ENCODE measurements around the gene DR1. TPM values are rescaled to one million over a fixed set of nuclear protein-coding genes. Genes with fewer than 3 reads are reported as not detected.

The DR1 gene
- total and polyA plus RNA-seq, 2 of the 13 experiments (the other 11 are each of a cell fraction or from before 2014, with no cell fraction given) = 17.8 to 42.3 TPM

DNA sequence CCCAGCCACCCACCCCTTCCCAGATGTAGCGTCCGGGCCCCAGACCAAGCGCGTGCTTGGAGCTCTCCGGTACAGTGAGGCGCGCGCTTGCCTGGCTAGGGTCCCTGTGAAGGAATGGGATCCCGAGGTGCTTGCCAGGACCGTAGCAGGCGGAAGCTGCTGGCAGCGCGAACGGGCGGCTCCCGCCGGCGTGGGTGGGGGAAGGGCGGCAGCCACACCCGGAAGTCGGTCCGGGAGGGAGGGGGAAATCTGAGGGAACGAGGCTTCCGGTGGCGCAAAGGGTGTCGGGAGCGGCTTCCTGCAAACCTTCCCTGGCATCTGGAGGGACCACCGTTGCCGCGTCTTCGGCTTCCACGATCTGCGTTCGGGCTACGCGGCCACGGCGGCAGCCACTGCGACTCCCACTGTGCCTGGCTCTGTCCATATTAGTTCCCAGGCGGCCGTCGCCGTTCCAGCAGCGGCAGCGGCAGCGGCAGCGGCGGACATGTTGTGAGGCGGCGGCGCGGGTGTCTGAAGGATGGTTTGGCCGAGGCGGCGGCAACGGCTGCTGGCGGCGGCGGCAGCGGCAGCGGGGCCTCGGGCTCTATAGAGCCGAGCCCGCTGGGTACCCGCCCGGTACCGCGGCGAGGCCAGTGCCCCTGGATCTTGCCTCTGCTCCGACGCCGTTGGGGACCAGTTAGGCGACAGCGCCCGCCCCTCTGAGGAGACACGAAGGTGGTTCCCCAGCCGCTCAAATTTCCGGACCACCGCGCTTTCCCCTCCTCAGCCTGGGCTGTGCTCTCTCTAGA lies at the start of gene DR1 (continued):
- TF ChIP-seq U2AF2 (IDR thresholded peaks at IDR 0.05; ENCODE audit: low read depth, low read length) (no peak), GFI1 (CRISPR knock-in tag; IDR thresholded peaks at IDR 0.05; ENCODE audit: borderline replicate concordance) (peak; percentile 66; the same call in 1 of the 2 replicates), ZFX (CRISPR knock-in tag; IDR thresholded peaks at IDR 0.05; ENCODE audit: low read depth) (peak; percentile 89), ZNF569 (CRISPR knock-in tag; IDR thresholded peaks at IDR 0.05; ENCODE audit: borderline replicate concordance) (0 out of 2 replicates have a peak, but pooled peaks have one; percentile 60), ZNF549 (CRISPR knock-in tag; IDR thresholded peaks at IDR 0.05) (no peak), HCFC1 (IDR thresholded peaks at IDR 0.05; ENCODE audit: low read depth, low read length) (peak; percentile 59; the same call in 1 of the 2 replicates), EZH2 (conservative IDR thresholded peaks at IDR 0.05; ENCODE audit: low read depth, low read length) (no peak), ZNF432 (CRISPR knock-in tag; IDR thresholded peaks at IDR 0.05; ENCODE audit: borderline replicate concordance) (no peak), POLR2A (IDR thresholded peaks at IDR 0.05; ENCODE audit: insufficient read depth in 1 of 2, low read depth in 2 of 2, low read length in 2 of 2) (peak; percentile 89 to 92), NKX3-1 (CRISPR knock-in tag; IDR thresholded peaks at IDR 0.05) (no peak; the same call in 1 of the 2 replicates), JARID2 (CRISPR knock-in tag; IDR thresholded peaks at IDR 0.05; ENCODE audit: insufficient replicate concordance) (no peak), ZNF225 (CRISPR knock-in tag; IDR thresholded peaks at IDR 0.05) (0 out of 2 replicates have a peak, but pooled peaks have one; percentile 59), HMGA1 (CRISPR knock-in tag; conservative IDR thresholded peaks at IDR 0.05) (no peak), ELF4 (CRISPR knock-in tag; IDR thresholded peaks at IDR 0.05; ENCODE audit: borderline replicate concordance) (peak; percentile 96), ZNF260 (CRISPR knock-in tag; IDR thresholded peaks at IDR 0.05; ENCODE audit: borderline replicate concordance, low read depth) (no peak), ZNF329 (CRISPR knock-in tag; IDR thresholded peaks at IDR 0.05; ENCODE audit: low read depth) (peak; percentile 58; the same call in 1 of the 2 replicates), ZNF777 (CRISPR knock-in tag; IDR thresholded peaks at IDR 0.05) (peak; percentile 52; the same call in 1 of the 2 replicates), SOX5 (CRISPR knock-in tag; IDR thresholded peaks at IDR 0.05; ENCODE audit: borderline replicate concordance) (peak; percentile 78; the same call in 1 of the 2 replicates)
- TF ChIP-seq, protein P1, sequence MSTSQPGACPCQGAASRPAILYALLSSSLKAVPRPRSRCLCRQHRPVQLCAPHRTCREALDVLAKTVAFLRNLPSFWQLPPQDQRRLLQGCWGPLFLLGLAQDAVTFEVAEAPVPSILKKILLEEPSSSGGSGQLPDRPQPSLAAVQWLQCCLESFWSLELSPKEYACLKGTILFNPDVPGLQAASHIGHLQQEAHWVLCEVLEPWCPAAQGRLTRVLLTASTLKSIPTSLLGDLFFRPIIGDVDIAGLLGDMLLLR (CRISPR knock-in tag; IDR thresholded peaks at IDR 0.05) = peak; percentile 87
- TF ChIP-seq, protein P2, sequence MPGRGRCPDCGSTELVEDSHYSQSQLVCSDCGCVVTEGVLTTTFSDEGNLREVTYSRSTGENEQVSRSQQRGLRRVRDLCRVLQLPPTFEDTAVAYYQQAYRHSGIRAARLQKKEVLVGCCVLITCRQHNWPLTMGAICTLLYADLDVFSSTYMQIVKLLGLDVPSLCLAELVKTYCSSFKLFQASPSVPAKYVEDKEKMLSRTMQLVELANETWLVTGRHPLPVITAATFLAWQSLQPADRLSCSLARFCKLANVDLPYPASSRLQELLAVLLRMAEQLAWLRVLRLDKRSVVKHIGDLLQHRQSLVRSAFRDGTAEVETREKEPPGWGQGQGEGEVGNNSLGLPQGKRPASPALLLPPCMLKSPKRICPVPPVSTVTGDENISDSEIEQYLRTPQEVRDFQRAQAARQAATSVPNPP (CRISPR knock-in tag; IDR thresholded peaks at IDR 0.05) = no peak
- TF ChIP-seq, protein P3, sequence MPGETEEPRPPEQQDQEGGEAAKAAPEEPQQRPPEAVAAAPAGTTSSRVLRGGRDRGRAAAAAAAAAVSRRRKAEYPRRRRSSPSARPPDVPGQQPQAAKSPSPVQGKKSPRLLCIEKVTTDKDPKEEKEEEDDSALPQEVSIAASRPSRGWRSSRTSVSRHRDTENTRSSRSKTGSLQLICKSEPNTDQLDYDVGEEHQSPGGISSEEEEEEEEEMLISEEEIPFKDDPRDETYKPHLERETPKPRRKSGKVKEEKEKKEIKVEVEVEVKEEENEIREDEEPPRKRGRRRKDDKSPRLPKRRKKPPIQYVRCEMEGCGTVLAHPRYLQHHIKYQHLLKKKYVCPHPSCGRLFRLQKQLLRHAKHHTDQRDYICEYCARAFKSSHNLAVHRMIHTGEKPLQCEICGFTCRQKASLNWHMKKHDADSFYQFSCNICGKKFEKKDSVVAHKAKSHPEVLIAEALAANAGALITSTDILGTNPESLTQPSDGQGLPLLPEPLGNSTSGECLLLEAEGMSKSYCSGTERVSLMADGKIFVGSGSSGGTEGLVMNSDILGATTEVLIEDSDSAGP (CRISPR knock-in tag; IDR thresholded peaks at IDR 0.05; ENCODE audit: borderline replicate concordance) = peak; percentile 94
- TF ChIP-seq, protein P4, sequence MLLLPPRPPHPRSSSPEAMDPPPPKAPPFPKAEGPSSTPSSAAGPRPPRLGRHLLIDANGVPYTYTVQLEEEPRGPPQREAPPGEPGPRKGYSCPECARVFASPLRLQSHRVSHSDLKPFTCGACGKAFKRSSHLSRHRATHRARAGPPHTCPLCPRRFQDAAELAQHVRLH (CRISPR knock-in tag; IDR thresholded peaks at IDR 0.05; ENCODE audit: borderline replicate concordance, low read depth) = peak; percentile 93; the same call in 1 of the 2 replicates
- TF ChIP-seq, protein P5, sequence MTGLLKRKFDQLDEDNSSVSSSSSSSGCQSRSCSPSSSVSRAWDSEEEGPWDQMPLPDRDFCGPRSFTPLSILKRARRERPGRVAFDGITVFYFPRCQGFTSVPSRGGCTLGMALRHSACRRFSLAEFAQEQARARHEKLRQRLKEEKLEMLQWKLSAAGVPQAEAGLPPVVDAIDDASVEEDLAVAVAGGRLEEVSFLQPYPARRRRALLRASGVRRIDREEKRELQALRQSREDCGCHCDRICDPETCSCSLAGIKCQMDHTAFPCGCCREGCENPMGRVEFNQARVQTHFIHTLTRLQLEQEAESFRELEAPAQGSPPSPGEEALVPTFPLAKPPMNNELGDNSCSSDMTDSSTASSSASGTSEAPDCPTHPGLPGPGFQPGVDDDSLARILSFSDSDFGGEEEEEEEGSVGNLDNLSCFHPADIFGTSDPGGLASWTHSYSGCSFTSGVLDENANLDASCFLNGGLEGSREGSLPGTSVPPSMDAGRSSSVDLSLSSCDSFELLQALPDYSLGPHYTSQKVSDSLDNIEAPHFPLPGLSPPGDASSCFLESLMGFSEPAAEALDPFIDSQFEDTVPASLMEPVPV (CRISPR knock-in tag; IDR thresholded peaks at IDR 0.05) = no peak

All from HepG2 (cell line).